Brain microvascular endothelial cell (primary cell): Measurements from ENCODE around the gene RAP1GAP.

ENCODE experiments used
- DNase-seq: peaks from one replicate; pipeline ENCODE4 v3.0.0-alpha.2; 2020
- H3K27ac ChIP-seq: fragments of 250-450 bp; sonication (Bioruptor Pico); 2 replicates; pipeline ENCODE4 v1.5.1; 2020; ENCODE audit warnings: mild to moderate bottlenecking, moderate library complexity
- H3K27me3 ChIP-seq: fragments of 250-450 bp; sonication (Bioruptor Pico); replicated peaks from 2 replicates; pipeline ENCODE4 v1.5.1; 2020; ENCODE audit warnings: mild to moderate bottlenecking
- H3K36me3 ChIP-seq: fragments of 250-450 bp; sonication (Bioruptor Pico); replicated peaks from 2 replicates; pipeline ENCODE4 v1.5.1; 2020; ENCODE audit warnings: mild to moderate bottlenecking
- H3K4me3 ChIP-seq: 2 replicates; pipeline ENCODE4 v1.5.1; 2011; ENCODE audit warnings: low read depth, mild to moderate bottlenecking, control low read depth, low read length, moderate library complexity
- in situ Hi-C: cut with HindIII; loops from 2 replicates; pipeline ENCODE4 v1.10.0; 2017; ENCODE audit warnings: low sequenced_read_pairs, low pct_ligation_motif_present
- TF ChIP-seq, protein P1 (sequence below): IDR thresholded peaks from 2 replicates; pipeline ENCODE4 v1.5.1; 2011; ENCODE audit warnings: low read depth, mild to moderate bottlenecking, moderate library complexity, low read length, control low read depth, inconsistent platforms; ENCODE audit errors: missing control alignments

The RAP1GAP gene

DNA sequence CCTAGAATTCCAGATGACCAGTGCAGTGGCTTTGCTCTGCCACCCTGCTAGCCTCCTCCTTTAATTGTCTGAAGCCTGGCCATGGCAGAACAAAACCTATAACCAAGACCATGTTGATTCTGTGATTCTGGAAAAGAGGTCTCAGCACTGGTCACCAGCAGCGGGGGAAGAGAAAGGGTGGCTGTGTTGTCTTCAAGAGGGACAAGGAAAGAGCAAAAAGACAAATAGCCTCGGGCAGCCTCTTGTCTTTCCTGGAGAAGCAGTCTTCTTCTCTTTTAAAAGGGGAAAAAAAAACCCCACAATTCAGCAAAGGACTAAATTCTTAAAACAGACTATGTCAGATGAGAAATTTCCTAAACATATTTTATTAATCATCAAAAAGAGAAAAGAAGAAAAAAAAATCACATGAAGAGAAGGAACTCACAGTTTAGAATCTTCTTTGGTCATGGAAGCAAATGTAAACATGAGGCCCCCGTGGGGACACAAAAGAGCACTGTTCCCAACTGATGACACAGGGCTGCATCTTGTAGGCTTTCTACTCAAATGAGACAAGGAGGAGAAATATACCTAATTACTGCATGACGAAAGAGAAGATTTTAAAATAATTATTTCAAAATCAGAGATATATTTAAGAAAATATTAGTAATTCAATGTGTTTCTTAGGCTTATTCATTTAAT, 36.3 kb upstream of the RAP1GAP start:
- in situ Hi-C loops: no loop called here
- H3K27ac ChIP-seq: no peak overlapping the region
- H3K4me3 ChIP-seq: no peak overlapping the region

DNA sequence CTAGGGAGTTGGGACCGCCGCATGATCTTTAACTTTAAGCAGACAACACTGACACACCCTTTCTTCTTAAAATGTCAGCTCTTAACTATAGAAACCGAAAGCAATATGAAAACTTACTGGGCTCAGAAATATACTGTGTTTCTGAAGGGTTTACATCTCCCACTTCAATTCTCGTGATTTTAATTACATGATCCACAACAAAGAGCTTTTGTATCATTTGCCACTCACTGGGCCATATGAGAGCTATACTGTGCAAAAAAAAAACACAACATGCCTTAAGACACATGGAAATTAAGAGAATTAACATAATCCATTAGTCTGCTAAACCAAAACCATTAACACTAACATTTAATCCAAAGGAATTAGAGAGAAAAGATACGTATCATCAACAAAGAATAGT, 35.0 kb upstream of the RAP1GAP start:
- H3K27ac ChIP-seq: peak overlapping the region; percentile 63
- H3K4me3 ChIP-seq: no peak overlapping the region
- TF ChIP-seq, protein P1, sequence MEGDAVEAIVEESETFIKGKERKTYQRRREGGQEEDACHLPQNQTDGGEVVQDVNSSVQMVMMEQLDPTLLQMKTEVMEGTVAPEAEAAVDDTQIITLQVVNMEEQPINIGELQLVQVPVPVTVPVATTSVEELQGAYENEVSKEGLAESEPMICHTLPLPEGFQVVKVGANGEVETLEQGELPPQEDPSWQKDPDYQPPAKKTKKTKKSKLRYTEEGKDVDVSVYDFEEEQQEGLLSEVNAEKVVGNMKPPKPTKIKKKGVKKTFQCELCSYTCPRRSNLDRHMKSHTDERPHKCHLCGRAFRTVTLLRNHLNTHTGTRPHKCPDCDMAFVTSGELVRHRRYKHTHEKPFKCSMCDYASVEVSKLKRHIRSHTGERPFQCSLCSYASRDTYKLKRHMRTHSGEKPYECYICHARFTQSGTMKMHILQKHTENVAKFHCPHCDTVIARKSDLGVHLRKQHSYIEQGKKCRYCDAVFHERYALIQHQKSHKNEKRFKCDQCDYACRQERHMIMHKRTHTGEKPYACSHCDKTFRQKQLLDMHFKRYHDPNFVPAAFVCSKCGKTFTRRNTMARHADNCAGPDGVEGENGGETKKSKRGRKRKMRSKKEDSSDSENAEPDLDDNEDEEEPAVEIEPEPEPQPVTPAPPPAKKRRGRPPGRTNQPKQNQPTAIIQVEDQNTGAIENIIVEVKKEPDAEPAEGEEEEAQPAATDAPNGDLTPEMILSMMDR: no peak
- DNase-seq: no peak
- H3K27me3 ChIP-seq: no peaks in the 10 kb centered on the region
- H3K36me3 ChIP-seq: peaks cover 34% of the 10 kb centered on the region
- in situ Hi-C loops: no loop called here

More for the DNA sequence above, 36.3 kb upstream of the RAP1GAP start:
- TF ChIP-seq, protein P1: no peak
- no peaks in the 10 kb centered on the region for H3K27me3 ChIP-seq
- peaks cover 29% of the 10 kb centered on the region for H3K36me3 ChIP-seq
- no peak for DNase-seq

DNA sequence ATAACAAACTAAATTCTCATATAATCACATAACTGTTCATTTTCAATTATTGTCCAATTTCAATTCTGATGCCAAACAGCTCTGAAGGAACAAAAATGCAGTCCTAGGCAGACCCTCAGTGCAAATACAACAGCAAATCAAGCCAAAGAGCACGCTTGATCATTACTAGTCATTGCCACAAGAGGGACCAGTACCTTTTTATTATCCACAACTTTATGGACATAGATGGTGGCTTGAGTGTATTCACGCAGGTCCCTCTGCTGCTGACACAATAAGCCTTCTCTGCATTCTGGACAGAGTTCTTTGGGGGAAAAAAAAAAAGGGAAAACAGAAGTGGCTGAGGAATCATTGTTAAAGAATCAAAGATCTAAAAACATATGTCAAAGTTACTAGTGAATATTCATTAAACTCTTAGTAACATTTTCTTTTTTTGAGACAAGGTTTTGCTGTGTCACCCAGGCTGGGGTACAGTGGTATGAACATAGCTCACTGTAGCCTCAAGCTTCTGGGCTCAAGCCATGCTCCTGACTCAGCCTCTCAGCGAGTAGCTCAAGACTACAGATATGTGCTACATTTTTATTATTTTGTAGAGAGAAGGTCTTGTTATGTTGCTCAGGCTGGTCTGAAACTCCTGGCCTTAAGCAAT, 34.3 kb upstream of the RAP1GAP start:
- Histone ChIP-seq H3K27me3 (no peaks in the 10 kb centered on the region), H3K27ac (peak overlapping the region; percentile 63), H3K36me3 (peaks cover 34% of the 10 kb centered on the region), H3K4me3 (no peak overlapping the region)
- DNase-seq: peak; percentile 80
- in situ Hi-C loops: no loop called here
- TF ChIP-seq, protein P1: peak; percentile 63

DNA sequence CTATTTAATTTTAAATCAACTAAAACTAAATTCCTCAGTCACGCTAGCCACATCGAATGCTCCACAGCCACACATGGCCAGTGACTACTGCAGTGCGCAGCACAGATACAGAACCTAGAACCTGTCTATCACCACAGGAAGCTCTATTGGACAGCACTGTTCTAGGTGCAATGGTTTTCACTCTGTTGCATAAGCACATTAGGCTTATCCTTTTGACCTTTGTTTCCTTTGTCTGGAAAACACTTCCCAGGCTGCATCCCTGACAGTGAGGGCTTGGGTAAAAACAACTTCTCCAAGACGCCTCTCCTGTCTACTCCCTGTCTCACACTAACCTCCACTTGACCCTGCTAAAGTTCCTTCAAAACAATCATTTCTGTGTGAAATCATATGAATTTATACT, 33.6 kb upstream of the RAP1GAP start:
- Histone ChIP-seq H3K27ac (peak overlapping the region; percentile 63), H3K4me3 (no peak overlapping the region), H3K36me3 (peaks cover 29% of the 10 kb centered on the region), H3K27me3 (no peaks in the 10 kb centered on the region)
- TF ChIP-seq, protein P1: no peak
- in situ Hi-C loops: no loop called here
- DNase-seq: no peak

DNA sequence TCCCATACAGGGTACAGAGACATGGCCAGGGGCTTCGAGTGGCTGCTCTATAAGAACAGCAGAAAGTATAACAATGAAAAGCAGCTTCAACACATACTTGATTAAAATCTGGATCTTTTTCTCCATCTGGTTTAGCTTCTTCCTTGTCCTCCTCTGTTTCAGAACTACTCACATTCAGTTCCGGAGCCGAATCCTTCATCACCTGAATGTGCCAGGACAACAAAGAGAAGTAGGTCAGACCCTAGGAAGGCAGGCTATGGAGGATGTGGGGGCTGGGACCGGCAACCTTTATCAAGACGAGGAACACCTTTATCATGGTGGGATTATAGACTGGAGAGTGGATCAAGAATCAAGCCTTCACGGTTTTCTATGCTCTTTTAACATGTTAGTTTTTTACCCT, 32.2 kb upstream of the RAP1GAP start:
- in situ Hi-C loops: no loop called here
- no peak overlapping the region for H3K27ac ChIP-seq
- TF ChIP-seq, protein P1: no peak
- no peaks in the 10 kb centered on the region for H3K27me3 ChIP-seq
- DNase-seq: no peak
- H3K36me3 ChIP-seq: peaks cover 33% of the 10 kb centered on the region
- no peak overlapping the region for H3K4me3 ChIP-seq
